ENCODE data around the gene RSRC2.

RSRC2 gene

GRCh38 chr12:122533856-122534255 lies 7.1 kb upstream of the RSRC2 start:
- DNase-seq (ENCODE audit: low read depth), result no peak
- no peak overlapping the region for H3K4me3 ChIP-seq (ENCODE audit: control insufficient read depth, low read depth, low read length)

DNA sequence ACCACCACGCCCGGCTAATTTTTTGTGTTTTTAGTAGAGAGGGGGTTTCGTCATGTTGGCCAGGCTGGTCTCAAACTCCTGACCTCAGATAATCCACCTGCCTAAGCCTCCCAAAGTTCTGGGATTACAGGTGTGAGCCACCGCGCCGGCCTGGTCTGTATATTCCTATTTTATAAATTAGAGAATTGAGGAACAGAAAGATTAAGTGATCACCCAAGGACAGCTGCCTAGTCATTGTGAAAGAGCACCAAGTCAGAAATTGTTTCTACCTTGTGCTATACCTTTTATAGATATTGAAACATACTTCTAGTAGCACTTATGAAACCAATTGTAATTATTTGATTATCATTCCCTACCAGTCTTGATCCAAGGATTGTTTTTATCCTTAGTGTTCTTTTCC lies 2.3 kb upstream of the RSRC2 start:
- H3K4me3 ChIP-seq (ENCODE audit: control insufficient read depth, low read depth, low read length), result no peak overlapping the region
- no peak for DNase-seq (ENCODE audit: low read depth)
- no peak for TF ChIP-seq CTCF (IDR thresholded peaks at IDR 0.05; ENCODE audit: control insufficient read depth, insufficient read depth, low read depth, low read length, missing control alignments)

More at GRCh38 chr12:122533856-122534255, 7.1 kb upstream of the RSRC2 start:
- TF ChIP-seq CTCF (IDR thresholded peaks at IDR 0.05; ENCODE audit: control insufficient read depth, insufficient read depth, low read depth, low read length, missing control alignments), result no peak

GRCh38 chr12:122528582-122528981 lies 1.8 kb upstream of the RSRC2 start:
- no peak overlapping the region for H3K4me3 ChIP-seq (ENCODE audit: control insufficient read depth, low read depth, low read length)
- TF ChIP-seq CTCF (IDR thresholded peaks at IDR 0.05; ENCODE audit: control insufficient read depth, insufficient read depth, low read depth, low read length, missing control alignments), result no peak

GRCh38 chr12:122527478-122527944 lies 775 bp upstream of the RSRC2 start:
- peak overlapping the region; percentile 60 for H3K4me3 ChIP-seq (ENCODE audit: control insufficient read depth, low read depth, low read length)
- DNase-seq (ENCODE audit: low read depth), result no peak
- no peak for TF ChIP-seq CTCF (IDR thresholded peaks at IDR 0.05; ENCODE audit: control insufficient read depth, insufficient read depth, low read depth, low read length, missing control alignments)

More at GRCh38 chr12:122528582-122528981, 1.8 kb upstream of the RSRC2 start:
- no peak for DNase-seq (ENCODE audit: low read depth)

GRCh38 chr12:122523846-122524718 lies 2.7 kb downstream of the RSRC2 start:
- TF ChIP-seq CTCF (IDR thresholded peaks at IDR 0.05; ENCODE audit: control insufficient read depth, insufficient read depth, low read depth, low read length, missing control alignments), result no peak
- peak overlapping the region; percentile 45 for H3K4me3 ChIP-seq (ENCODE audit: control insufficient read depth, low read depth, low read length)
- DNase-seq (ENCODE audit: low read depth), result no peak

GRCh38 chr12:122523280-122523679 lies 3.5 kb downstream of the RSRC2 start:
- DNase-seq (ENCODE audit: low read depth), result peak; percentile 17
- H3K4me3 ChIP-seq (ENCODE audit: control insufficient read depth, low read depth, low read length), result no peak overlapping the region

More at GRCh38 chr12:122523280-122523679, 3.5 kb downstream of the RSRC2 start:
- no peak for TF ChIP-seq CTCF (IDR thresholded peaks at IDR 0.05; ENCODE audit: control insufficient read depth, insufficient read depth, low read depth, low read length, missing control alignments)

Measured in AG09309 (cell line).